ENCODE results near the gene TRPV4.

DNA sequence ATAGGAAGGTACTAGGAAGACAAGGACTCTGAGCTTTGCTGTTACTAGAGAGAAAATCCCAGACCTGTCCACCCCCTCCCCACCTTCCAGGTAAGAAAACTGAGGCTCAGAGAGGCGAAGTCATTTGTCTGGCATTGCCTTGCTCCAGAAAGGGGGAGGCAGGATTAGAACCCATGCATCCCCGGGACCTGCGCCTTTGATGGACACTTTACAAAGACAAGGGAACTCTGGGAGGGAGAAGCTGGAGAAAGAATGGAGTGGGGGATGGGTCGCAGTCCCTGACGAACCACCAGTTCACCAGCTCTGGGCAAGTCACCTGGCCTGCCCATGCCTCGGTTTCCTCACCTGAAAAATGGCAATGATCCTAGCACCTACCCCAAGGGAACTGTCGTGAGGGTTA, 10.8 kb downstream of the TRPV4 start:
- TF ChIP-seq, protein P1, sequence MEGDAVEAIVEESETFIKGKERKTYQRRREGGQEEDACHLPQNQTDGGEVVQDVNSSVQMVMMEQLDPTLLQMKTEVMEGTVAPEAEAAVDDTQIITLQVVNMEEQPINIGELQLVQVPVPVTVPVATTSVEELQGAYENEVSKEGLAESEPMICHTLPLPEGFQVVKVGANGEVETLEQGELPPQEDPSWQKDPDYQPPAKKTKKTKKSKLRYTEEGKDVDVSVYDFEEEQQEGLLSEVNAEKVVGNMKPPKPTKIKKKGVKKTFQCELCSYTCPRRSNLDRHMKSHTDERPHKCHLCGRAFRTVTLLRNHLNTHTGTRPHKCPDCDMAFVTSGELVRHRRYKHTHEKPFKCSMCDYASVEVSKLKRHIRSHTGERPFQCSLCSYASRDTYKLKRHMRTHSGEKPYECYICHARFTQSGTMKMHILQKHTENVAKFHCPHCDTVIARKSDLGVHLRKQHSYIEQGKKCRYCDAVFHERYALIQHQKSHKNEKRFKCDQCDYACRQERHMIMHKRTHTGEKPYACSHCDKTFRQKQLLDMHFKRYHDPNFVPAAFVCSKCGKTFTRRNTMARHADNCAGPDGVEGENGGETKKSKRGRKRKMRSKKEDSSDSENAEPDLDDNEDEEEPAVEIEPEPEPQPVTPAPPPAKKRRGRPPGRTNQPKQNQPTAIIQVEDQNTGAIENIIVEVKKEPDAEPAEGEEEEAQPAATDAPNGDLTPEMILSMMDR (IDR thresholded peaks at IDR 0.05; ENCODE audit: borderline replicate concordance, extremely low read depth, low read length, poor library complexity, severe bottlenecking), result no peak
- TF ChIP-seq EZH2 (IDR thresholded peaks at IDR 0.05; ENCODE audit: borderline replicate concordance, low read depth, low read length, severe bottlenecking), result no peak

Measured in DND-41 (cell line).